DLD1 (cell line): ENCODE data around the gene PHYH.
"Not testable (repeated sequence)": the region's sequence is repeated elsewhere in the genome, so short reads cannot be mapped to it uniquely, and the experiment has no call there.

Experiments used
- in situ Hi-C: cut with HindIII; loops from 2 replicates; pipeline ENCODE4 v1.10.0; 2017; ENCODE audit warnings: low sequenced_read_pairs

PHYH gene

GRCh38 chr10:13276749-13277365, 23.0 kb downstream of the PHYH start:
- in situ Hi-C loops = no loop called here

- in situ Hi-C loops = not testable (repeated sequence)
Observed at GRCh38 chr10:13276146-13276545, 23.7 kb downstream of the PHYH start.

- in situ Hi-C loops = no loop called here
Observed at GRCh38 chr10:13272164-13272571, 27.7 kb downstream of the PHYH start.

- in situ Hi-C loops = no loop called here
Observed at GRCh38 chr10:13271552-13272163, 28.2 kb downstream of the PHYH start.

GRCh38 chr10:13270877-13271551, 28.9 kb downstream of the PHYH start:
- in situ Hi-C loops = no loop called here

GRCh38 chr10:13268841-13269240, 31.0 kb downstream of the PHYH start:
- in situ Hi-C loops = no loop called here

GRCh38 chr10:13268310-13268709, 31.6 kb downstream of the PHYH start:
- in situ Hi-C loops = no loop called here

- in situ Hi-C loops = no loop called here
Observed at GRCh38 chr10:13263591-13263990, 36.3 kb downstream of the PHYH start.

GRCh38 chr10:13262433-13262832, 37.4 kb downstream of the PHYH start:
- in situ Hi-C loops = no loop called here

- in situ Hi-C loops = no loop called here
Observed at GRCh38 chr10:13257621-13258140, 42.2 kb downstream of the PHYH start.

- in situ Hi-C loops = no loop called here
Observed at GRCh38 chr10:13256627-13257026, 43.2 kb downstream of the PHYH start.

- in situ Hi-C loops = no loop called here
Observed at GRCh38 chr10:13253726-13254125, 46.1 kb downstream of the PHYH start.

- in situ Hi-C loops = no loop called here
Observed at GRCh38 chr10:13247784-13248183, 52.1 kb downstream of the PHYH start.

GRCh38 chr10:13247246-13247645, 52.6 kb downstream of the PHYH start:
- in situ Hi-C loops = no loop called here

GRCh38 chr10:13242260-13242659, 57.6 kb downstream of the PHYH start:
- in situ Hi-C loops = not testable (repeated sequence)

GRCh38 chr10:13241613-13242012, 58.3 kb downstream of the PHYH start:
- in situ Hi-C loops = no loop called here

- in situ Hi-C loops = no loop called here
Observed at GRCh38 chr10:13239923-13240322, 59.9 kb downstream of the PHYH start.

- in situ Hi-C loops = no loop called here
Observed at GRCh38 chr10:13238271-13239077, 61.4 kb downstream of the PHYH start.

- in situ Hi-C loops = no loop called here
Observed at GRCh38 chr10:13236638-13237037, 63.2 kb downstream of the PHYH start.

- in situ Hi-C loops = not testable (repeated sequence)
Observed at GRCh38 chr10:13234736-13235135, 65.1 kb downstream of the PHYH start.

GRCh38 chr10:13234172-13234571, 65.7 kb downstream of the PHYH start, which contains the start of gene UCMA:
UCMA (minus strand) TSS chr10:13234374; CDS start chr10:13234258, 116 bp downstream.
- in situ Hi-C loops = no loop called here
